Measurements from ENCODE around the gene CALD1.

DNA sequence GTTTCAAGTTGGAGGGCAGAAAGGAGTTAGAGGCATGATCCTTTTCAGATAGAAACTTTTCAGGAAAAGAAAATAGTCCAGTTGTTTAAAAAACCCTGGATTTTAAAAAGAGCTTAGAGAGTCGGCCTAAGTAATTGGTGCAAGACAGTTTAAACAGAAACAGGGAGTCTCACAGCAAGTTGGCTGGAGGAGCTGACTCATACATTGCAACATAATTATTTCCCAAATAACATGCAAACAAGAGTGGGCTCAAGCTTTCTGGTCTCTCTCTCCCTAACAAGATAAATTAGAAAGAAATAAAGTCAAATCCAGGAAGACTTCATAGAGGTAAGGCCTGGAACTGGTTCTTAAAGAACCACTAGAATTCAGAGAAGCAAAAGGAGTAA is 106.5 kb downstream of the CALD1 start:
- TF ChIP-seq, protein P1, sequence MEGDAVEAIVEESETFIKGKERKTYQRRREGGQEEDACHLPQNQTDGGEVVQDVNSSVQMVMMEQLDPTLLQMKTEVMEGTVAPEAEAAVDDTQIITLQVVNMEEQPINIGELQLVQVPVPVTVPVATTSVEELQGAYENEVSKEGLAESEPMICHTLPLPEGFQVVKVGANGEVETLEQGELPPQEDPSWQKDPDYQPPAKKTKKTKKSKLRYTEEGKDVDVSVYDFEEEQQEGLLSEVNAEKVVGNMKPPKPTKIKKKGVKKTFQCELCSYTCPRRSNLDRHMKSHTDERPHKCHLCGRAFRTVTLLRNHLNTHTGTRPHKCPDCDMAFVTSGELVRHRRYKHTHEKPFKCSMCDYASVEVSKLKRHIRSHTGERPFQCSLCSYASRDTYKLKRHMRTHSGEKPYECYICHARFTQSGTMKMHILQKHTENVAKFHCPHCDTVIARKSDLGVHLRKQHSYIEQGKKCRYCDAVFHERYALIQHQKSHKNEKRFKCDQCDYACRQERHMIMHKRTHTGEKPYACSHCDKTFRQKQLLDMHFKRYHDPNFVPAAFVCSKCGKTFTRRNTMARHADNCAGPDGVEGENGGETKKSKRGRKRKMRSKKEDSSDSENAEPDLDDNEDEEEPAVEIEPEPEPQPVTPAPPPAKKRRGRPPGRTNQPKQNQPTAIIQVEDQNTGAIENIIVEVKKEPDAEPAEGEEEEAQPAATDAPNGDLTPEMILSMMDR (IDR thresholded peaks at IDR 0.05), result no peak
- no peak for TF ChIP-seq POLR2A (IDR thresholded peaks at IDR 0.05)
